ENCODE results near the gene CEP170. TPM values are rescaled to one million over a fixed set of nuclear protein-coding genes. Genes with fewer than 3 reads are reported as not detected.

The CEP170 gene
- total RNA-seq, 1 donor = 207 TPM

DNA sequence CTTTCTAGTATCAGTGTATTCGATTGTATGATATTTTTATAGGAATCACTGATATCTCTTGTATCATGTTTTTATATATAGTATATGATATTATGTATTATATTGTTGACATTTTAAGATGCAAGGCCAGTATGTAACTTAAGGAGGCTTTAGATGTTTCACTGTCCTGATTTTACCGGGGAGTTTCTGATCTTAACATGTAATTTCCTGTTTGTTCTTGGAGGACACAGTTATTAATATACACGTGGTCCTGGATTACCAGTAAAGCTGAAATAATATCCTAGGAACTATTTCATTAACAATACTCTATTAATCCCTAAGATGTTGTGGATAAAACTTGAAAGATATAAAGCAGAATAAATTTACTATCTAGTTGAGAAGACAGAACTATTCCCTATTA lies 20.2 kb upstream of the CEP170 start:
- no peak overlapping the region for H3K4me3 ChIP-seq (ENCODE audit: low read depth, low read length)
- no peak for DNase-seq (ENCODE audit: low read depth)
- TF ChIP-seq, protein P1, sequence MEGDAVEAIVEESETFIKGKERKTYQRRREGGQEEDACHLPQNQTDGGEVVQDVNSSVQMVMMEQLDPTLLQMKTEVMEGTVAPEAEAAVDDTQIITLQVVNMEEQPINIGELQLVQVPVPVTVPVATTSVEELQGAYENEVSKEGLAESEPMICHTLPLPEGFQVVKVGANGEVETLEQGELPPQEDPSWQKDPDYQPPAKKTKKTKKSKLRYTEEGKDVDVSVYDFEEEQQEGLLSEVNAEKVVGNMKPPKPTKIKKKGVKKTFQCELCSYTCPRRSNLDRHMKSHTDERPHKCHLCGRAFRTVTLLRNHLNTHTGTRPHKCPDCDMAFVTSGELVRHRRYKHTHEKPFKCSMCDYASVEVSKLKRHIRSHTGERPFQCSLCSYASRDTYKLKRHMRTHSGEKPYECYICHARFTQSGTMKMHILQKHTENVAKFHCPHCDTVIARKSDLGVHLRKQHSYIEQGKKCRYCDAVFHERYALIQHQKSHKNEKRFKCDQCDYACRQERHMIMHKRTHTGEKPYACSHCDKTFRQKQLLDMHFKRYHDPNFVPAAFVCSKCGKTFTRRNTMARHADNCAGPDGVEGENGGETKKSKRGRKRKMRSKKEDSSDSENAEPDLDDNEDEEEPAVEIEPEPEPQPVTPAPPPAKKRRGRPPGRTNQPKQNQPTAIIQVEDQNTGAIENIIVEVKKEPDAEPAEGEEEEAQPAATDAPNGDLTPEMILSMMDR (IDR thresholded peaks at IDR 0.05; ENCODE audit: insufficient read depth, low read length) = no peak

DNA sequence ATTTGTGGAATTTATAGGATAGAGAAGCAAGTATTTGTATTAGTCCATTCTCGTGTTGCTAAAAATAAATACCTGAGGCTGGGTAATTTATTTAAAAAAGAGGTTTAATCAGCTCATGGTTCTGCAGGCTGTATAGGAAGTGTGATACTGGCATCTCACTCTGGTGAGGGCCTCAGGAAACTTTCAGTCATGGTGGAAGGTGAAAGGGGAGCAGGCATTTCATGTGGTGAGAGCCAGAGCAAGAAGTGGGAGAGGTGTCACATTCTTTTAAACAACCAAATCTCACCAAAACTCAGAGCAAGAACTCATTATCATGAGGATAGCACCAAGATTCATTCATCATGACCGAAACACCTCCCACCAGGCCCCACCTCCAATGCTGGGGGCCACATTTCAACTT lies 18.9 kb upstream of the CEP170 start:
- DNase-seq (ENCODE audit: low read depth) = no peak
- no peak overlapping the region for H3K4me3 ChIP-seq (ENCODE audit: low read depth, low read length)
- TF ChIP-seq, protein P1 (IDR thresholded peaks at IDR 0.05; ENCODE audit: insufficient read depth, low read length) = no peak

DNA sequence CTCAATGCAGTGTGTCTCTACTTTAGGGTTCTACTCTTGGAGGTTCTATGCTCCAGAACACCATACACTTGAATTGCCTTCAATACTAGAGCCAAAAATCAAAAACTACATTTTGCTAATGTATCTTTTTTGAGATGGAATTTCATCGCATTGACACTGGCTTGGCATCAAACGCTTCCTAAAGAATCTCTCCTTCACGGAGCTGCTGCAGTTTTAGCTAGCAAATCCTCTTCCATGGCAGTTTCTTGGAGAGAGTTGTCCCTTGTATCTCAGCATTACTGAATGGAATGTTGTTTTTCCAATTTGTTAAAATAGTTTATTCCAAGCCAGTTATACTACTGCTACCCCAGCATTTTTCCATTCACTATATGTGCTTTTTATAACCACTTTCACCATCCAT lies 18.4 kb upstream of the CEP170 start:
- no peak overlapping the region for H3K4me3 ChIP-seq (ENCODE audit: low read depth, low read length)
- TF ChIP-seq, protein P1 (IDR thresholded peaks at IDR 0.05; ENCODE audit: insufficient read depth, low read length) = no peak
- DNase-seq (ENCODE audit: low read depth) = peak; percentile 69

DNA sequence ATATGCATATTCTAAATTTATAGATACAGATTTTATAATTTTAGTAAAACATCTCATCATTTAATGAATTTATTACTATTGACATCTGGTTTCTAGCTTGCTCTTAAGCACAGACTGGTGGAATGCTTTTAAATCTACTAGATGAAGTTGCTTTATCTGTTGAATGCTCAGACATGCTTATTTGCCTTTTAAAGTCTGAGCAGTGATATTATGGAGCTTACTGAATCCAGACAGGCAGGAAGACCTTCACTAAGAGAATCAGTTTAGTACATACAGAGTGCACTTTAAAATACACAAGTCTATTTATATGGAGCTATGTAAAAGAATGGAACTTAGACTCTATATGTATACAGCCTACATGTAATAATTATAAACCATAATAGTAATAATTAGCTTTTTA lies 17.3 kb upstream of the CEP170 start:
- TF ChIP-seq, protein P1 (IDR thresholded peaks at IDR 0.05; ENCODE audit: insufficient read depth, low read length) = no peak

DNA sequence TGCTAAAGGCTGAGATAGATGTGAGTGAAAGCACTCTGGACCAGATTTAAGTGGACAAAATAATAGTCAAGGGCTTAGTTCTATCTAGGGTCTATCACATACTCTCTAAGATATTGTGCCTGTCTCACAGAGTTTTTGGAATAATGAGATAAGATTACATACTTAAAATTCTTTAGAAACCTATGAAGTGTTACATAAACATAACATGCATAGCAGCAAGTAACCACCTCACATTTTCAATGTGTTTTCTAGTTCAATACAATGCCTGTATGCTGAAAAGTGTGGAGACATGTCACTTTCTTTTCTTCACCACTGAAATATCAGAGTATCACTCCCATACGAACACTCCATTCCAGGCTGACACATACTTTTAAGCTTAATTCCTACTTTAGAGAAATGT lies 16.9 kb upstream of the CEP170 start:
- DNase-seq (ENCODE audit: low read depth) = no peak
- TF ChIP-seq, protein P1 (IDR thresholded peaks at IDR 0.05; ENCODE audit: insufficient read depth, low read length) = no peak
- no peak overlapping the region for H3K4me3 ChIP-seq (ENCODE audit: low read depth, low read length)

More for the DNA sequence above, 17.3 kb upstream of the CEP170 start:
- DNase-seq (ENCODE audit: low read depth) = no peak
- no peak overlapping the region for H3K4me3 ChIP-seq (ENCODE audit: low read depth, low read length)

DNA sequence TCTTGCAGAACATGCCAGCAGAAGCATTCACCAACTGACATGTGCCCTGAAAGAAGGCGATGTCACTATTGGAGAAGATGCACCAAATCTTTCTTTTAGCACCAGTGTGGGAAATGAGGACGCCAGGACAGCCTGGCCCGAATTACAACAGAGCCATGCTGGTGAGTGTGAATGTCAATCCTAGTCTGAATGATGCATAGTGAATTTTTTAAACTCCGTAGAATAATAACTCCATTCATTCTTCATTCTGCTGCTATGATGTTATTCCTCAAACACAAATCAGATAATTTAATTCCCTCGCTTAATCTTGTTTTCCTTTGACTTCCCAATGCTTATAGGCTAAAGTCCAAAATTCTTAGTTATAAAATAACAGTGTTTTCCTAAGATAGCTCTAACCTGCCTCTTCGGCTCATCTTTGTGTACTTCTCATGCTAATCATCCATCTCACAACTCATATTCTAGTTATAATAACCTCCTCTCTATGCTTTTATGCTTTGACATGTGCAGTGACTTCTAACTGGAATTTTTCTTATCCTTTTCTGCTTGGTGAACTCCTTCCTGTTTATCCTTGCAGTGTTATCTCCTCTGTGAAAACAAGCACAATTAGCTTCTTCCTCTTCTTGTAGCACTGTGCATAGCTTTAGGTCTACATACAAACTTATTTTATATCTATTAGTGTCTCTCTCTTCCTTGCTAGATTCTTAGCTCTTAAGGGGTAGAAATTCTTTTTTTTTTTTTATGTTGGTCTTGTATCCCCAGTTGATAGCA lies 15.2 kb upstream of the CEP170 start:
- H3K4me3 ChIP-seq (ENCODE audit: low read depth, low read length) = no peak overlapping the region
- no peak for DNase-seq (ENCODE audit: low read depth)
- TF ChIP-seq, protein P1 (IDR thresholded peaks at IDR 0.05; ENCODE audit: insufficient read depth, low read length) = no peak

DNA sequence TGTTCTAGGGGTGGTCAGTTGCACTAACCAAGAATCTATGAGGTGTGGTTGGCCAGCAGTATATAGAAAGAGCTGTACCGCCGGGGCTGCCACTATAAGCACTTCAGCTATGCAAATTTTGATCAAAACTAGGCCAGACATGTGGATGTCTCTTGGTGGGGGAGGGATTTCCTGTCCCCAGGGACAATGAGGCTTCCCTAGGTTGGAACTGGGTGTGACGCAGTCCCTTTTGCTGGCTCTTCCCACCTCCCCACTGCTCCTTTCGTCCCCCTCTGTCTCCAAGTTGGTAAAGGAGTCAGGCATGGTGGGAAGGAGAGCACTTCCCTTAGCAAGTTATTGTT lies 14.3 kb upstream of the CEP170 start:
- no peak for DNase-seq (ENCODE audit: low read depth)
- H3K4me3 ChIP-seq (ENCODE audit: low read depth, low read length) = peak overlapping the region; percentile 23
- TF ChIP-seq, protein P1 (IDR thresholded peaks at IDR 0.05; ENCODE audit: insufficient read depth, low read length) = no peak

All from fibroblast of the aortic adventitia (primary cell).